NB4 (cell line): ENCODE data around the gene CREB5.
"Not testable (repeated sequence)": the region's sequence is repeated elsewhere in the genome, so short reads cannot be mapped to it uniquely, and the experiment has no call there.

Source experiments
- DNase-seq: peaks from one replicate; pipeline ENCODE4 v3.0.0; 2010; ENCODE audit warnings: low read depth
- H3K4me3 ChIP-seq: one replicate; pipeline ENCODE4 v1.5.1; 2011; ENCODE audit warnings: mild to moderate bottlenecking, low read depth, low read length, moderate library complexity
- CTCF ChIP-seq: IDR thresholded peaks from one replicate; pipeline ENCODE4 v1.5.1; 2012; ENCODE audit warnings: low read depth, low read length
- MAX ChIP-seq: IDR thresholded peaks from 2 replicates; pipeline ENCODE4 v1.6.1; 2011; ENCODE audit warnings: low read depth, low read length
- MYC ChIP-seq: IDR thresholded peaks from 2 replicates; pipeline ENCODE4 v1.6.1; 2011; ENCODE audit warnings: low read depth, low read length
- POLR2A ChIP-seq: IDR thresholded peaks from 2 replicates; pipeline ENCODE4 v1.6.1; 2011; ENCODE audit warnings: mild to moderate bottlenecking; ENCODE audit not compliant: insufficient read length; ENCODE audit errors: extremely low read depth

Gene CREB5

GRCh38 chr7:28550580-28551186 is 138.4 kb downstream of the CREB5 start:
- DNase-seq = no peak
- no peak overlapping the region for H3K4me3 ChIP-seq
- TF ChIP-seq MYC (no peak), POLR2A (no peak), CTCF (no peak), MAX (no peak)

- no peak for DNase-seq
- TF ChIP-seq MAX (no peak), CTCF (no peak), MYC (no peak)
- H3K4me3 ChIP-seq = no peak overlapping the region
Measured at GRCh38 chr7:28551331-28551730, 139.0 kb downstream of the CREB5 start.

DNA sequence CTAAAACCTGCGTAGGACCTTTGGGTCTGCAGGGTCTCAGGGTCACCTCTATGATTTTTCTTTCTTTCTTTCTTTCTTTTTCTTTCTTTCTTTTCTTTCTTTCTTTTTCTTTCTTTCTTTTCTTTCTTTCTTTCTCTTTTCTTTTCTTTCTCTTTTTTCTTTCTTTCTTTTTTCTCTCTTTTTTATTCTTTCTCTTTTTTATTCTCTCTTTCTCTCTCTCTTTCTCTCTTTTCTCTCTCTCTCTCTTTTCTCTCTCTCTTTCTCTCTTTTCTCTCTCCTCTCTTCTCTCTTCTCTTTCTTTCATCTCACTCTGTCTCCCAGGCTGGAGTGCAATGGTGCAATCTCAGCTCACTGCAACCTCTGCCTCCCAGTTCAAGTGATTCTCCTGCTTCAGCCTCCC is 139.4 kb downstream of the CREB5 start:
- not testable (repeated sequence) for DNase-seq, H3K4me3 ChIP-seq

- no peak for DNase-seq
- TF ChIP-seq POLR2A = no peak
- no peak for TF ChIP-seq MYC
- TF ChIP-seq MAX = no peak
- no peak for TF ChIP-seq CTCF
- no peak overlapping the region for H3K4me3 ChIP-seq
Measured at GRCh38 chr7:28554802-28555471, 142.6 kb downstream of the CREB5 start.

- no peak for DNase-seq
- H3K4me3 ChIP-seq = no peak overlapping the region
- no peak for TF ChIP-seq POLR2A
- no peak for TF ChIP-seq MYC
- TF ChIP-seq CTCF = no peak
- no peak for TF ChIP-seq MAX
Measured at GRCh38 chr7:28556025-28556424, 143.7 kb downstream of the CREB5 start.

- no peak for DNase-seq
- TF ChIP-seq MYC (no peak), CTCF (no peak), POLR2A (no peak), MAX (no peak)
- no peak overlapping the region for H3K4me3 ChIP-seq
Measured at GRCh38 chr7:28556671-28557070, 144.4 kb downstream of the CREB5 start.
